GM18873 (cell line): Measurements from ENCODE around the gene TLR3.
"Not testable (repeated sequence)": the region's sequence is repeated elsewhere in the genome, so short reads cannot be mapped to it uniquely, and the experiment has no call there.

ENCODE experiments used
- ATAC-seq: cut with Tn5 transposase; IDR thresholded peaks from one replicate; pipeline ENCODE4 v1.9.1; 2021; ENCODE audit warnings: mild to moderate bottlenecking, moderate library complexity, moderate number of reproducible peaks; ENCODE audit not compliant: unreplicated experiment, low FRiP score

Gene TLR3

DNA sequence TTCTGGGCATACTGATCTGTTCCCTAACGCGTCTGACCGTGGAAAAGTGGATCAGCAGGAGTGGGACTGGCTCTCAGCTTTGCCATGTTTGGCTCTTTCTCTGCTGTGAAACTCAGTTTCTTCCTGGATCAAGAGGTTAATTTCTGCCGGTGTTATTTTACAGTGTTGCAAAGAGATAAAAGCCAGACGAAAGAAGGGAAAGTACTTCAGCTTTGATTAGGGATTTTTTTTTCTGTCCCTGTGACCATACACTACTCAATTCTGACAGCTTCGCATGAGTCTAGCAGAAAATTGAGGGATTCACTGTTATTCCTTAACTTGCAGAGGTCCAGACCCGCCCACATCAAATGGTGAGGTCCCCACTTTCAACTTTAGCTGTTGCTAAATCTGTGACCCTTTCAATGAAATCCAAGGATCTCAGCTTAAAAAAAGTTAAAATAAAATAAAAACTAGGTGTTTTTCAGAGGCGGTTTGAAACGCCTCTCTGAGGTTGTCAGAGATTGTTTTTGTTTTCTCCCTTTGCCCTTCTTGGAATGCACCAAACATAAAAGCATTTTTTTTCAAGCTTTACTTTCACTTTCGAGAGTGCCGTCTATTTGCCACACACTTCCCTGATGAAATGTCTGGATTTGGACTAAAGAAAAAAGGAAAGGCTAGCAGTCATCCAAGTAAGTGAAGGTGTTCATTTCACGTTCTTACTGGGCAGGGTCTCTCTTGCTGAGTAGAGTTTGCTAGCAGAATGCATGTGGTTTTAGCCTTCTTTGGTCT is at the start of gene TLR3:
Gene TLR3, plus strand, starts transcription at position 576 of the 768 bp plus-strand sequence. CDS start 7,464 bp downstream, outside the sequence.
- no peak for ATAC-seq

DNA sequence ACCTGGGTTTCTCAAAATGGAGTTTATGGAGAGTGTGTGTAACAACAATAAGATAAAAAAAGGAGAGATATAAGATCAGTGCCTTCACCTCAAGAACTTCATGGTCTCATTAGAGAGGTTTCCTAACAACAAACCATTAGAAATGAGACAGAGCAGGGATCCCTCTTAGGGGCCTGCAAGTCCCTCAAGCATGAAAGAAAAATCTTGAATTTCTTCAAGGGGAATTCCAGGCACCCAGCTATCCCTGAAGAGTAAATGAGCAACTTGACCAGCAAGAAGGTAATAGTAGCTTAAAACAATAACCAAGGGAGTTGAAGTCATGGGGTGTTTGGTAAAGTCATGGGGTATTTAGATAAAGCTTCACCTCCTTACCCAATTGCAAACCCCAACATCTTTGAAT is 49.7 kb upstream of the TLR3 start:
- no peak for ATAC-seq

DNA sequence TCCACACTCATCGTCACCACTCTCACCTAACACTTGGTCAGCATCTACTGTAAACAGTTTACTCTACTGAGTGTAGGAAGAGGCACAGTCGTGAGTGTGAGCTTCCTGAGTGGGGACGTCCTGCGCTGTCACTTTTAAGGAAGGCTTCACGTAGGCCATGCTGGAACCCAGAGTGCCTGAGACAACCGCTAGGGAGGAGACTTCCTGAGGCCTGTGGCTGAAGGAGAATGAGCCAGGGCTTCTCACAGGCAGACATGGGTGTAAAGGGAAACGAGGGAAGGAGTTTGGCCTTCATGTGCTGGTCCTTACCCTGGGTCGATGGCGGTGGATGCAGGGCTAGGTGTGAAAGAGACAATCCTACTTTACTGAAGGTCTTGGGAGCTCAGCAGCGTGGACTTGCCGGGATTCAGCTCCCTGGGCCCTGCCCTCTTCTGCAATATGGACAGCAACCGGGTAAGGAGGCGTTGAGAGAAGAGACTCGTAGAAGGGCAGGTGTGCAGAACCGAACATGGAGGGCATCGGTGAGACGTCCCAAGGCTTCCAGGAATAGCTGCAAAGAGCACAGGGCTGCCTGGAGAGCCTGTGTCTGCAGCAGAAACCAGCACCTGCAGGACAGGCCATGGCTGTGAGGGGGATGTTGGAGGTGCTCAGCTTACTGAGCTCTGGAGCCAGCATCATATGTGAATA is 48.7 kb upstream of the TLR3 start:
- ATAC-seq, result no peak

DNA sequence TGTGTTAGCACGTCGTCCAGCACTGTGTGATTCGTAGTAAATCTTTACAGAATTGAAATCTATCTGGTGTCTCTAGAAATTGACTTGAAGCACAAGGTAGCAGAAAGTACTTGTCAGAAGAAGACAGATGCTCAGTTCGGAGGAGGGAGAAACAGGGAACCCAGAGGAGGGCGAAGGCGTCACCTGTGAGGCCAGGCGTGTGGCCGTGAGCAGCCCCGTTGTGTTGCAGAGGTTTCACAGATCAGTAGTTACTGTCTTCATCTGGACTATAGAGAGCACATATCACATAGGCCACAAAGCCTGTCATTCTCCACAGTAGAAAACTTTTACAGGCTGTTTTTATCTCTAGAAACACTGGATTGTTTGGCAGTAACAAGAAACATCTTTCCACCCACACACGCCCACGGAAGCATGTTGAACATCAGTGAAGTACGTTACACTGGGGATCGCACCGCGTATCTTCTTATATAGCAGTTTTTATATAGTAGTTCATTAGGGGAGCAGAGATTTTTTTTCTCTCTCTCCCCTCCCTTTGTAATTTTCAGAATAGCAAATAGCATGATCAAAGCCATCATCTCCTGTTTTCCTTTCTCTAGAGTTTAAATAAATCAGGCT is 48.1 kb upstream of the TLR3 start:
- no peak for ATAC-seq

DNA sequence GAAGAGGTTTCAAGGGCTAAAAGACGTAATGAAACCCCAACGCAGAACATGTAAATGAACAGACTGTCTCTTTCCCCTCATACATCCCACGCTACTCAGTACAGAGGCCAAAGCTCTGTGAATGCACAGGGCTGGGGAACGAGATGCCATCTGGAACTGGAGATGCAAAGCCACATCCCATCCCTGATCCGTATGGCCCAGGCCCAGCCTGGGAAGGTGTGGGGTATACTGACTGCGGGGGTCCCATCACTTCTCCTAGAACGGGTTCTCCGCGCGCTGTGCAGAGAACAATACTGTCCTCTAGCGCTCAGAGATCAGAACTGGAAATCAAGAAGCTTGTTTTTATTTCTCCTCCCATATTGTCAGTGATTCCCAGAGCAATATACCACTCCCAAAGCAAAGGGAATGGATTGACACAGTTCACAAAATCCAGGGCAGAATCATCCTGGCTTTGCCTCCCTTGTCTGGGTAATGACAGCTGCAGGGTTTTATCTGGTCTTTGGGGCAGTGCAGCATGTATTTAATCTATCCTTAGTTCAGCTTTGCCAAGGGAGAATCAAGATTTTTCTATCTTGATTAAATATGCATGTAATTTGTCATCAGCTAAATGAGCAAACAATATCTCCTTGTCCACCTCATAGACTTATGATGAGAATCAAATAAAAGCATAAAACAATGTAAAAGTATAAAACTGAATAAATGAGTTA is 47.3 kb upstream of the TLR3 start:
- ATAC-seq, result no peak

DNA sequence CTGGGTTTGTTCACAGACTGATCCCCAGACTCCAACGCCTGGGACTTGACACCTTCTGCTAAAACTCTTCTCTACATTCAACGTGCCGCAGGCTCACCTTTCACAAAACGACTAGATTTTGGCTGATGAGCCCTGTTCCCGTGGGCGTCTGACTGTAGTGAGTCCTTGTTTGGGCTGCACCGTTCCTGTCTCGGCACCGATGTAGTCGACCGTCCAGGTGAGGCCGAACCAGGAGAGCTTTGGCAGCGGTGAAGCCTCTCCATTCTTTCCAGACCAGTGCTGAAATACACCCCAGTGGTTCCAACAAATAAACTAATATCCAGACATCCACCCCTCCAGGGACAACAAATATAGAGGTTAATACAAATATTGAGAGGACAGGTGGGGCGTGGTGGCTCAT is 45.0 kb upstream of the TLR3 start:
- no peak for ATAC-seq

DNA sequence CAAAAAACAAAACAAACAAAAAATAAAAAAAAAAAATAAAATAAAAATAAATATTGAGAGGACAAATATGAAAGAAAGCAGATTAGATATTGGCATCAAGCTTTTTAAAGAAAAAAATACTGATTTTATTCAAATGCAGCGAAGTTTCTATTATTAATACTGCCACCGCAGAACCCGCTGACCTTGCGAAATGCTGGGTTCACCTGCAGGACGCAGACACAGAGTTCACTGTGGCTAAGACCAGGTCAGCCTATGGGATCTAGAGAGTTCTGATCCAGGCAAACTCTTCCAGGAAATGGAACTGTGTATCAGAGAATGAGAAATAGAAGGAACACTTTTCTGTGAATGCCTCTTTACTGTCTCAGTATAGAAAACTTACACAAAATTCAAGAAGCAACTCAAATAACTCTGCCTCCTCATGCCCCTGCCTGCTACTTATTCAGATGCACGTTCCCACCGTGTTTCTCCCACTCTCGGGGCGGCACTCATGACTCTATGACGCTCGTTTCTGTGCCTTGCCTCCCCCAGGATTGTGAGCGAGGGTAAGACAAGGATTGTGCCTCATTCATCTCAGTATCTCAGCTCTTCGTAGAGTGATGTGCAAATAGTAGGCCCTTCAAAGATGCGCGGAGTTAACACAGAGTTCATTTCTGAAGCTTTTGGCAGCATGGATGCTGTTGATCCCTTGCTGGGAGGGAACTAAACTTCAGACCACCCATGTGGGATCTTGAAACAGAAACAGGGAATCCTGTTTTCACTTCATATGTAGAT is 44.1 kb upstream of the TLR3 start:
- no peak for ATAC-seq

DNA sequence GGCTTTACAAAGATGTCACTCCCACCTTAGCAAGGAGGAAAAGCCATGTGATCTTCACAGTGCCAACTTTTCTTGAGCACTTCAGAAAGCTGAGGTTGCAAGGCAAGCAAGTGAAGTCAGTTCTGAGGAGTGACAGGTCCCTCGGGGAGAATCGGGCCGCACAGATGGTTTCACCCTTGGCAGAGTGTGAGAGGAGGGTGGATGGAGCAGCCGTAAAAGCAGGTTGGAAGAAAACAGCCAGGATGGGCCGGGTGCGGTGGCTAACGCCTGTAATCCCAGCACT is 43.6 kb upstream of the TLR3 start:
- ATAC-seq, result no peak

DNA sequence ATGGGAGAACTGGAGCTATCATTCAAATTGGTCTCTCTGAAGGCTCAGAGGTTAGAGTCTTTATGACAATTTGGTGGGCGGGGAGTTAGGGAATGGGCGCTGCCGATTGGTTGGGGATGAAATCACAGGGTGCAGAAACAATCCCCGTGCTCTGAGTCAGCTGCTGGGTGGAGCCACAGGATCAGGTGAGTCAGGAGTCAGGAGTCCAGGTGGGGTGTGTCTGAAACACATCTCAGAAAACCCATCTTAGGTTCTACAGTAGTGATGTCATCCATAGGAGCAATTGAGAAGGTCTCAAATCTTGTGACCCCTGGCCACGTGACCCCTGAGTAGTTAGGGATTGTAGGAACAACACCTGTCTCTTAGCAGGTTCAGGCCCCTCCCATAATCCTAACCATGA is 41.6 kb upstream of the TLR3 start:
- ATAC-seq, result no peak

DNA sequence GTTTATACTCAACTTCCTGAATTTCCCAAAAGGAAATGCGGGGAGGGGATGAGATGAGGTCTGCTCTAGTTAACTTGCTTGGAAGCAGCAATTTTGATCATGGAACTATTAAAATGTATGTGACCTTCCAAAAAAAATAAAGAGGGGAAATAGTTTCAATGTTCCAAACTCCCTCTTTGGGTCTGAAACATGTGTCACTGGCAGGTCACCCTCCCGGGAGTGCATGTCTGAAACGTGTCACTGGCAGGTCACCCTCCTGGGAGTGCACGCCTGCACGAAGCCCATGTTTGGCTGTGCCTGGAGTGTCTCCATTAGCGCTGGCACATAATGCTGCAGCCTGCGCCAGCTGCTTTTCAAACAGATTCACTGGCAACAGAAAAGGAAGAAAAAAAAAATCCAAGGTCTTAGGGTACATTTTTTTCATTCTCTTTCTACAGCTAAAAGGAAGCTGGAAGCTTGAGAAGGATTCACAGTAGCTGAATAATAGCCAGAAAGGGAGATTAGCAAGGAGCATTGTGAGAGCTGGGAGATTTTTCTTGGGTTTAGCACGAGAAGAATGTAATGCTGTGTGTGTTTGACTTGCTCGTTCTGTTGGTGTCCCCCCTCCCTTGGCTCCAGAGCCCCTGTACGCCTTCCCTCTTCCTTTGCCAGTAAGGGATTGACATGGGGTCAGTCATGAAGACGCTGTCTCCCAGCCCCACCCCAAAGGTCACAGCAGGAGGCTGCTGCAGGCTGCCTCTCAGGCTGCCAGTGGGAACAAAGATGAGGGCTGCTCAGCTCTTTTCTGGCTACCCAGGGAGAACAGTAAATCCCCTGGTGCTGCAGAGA is 39.2 kb upstream of the TLR3 start:
- ATAC-seq, result no peak

DNA sequence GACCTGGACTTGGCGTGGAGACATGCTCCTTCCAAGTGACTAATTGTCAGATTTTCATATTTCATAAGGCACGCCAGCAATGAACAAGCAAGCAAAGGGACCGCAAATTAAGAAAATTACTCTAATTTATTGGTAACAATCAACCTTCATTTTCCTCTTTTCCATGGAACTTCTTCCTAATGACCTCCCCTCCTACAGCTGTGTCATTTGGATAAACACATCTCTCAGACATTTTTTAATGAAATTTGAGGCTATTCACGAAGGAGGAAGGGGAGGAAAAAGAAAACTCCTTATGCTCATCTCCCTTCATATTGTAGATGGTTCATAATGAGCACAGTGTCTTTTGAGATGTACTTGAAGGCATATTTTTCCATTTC is 38.6 kb upstream of the TLR3 start:
- ATAC-seq, result no peak

DNA sequence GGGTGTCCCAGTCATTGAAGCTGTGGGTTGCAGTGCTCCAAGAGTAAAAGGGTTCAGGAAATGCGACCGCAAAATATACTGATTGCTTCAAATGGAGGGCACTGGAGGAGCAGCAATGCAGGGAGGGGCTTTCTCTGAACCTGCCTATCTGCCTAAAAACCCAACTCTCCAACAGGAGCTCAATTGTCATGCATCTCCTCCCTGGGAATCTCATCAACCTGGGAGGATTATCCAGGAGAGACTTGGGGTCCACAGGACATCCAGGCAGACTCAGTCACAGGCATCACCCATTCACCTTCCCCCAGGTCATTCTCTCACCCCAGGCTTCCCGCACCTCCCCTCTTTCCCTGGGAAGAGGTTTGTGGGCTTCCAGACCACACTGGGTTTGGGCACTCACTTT is 38.2 kb upstream of the TLR3 start:
- ATAC-seq, result no peak

DNA sequence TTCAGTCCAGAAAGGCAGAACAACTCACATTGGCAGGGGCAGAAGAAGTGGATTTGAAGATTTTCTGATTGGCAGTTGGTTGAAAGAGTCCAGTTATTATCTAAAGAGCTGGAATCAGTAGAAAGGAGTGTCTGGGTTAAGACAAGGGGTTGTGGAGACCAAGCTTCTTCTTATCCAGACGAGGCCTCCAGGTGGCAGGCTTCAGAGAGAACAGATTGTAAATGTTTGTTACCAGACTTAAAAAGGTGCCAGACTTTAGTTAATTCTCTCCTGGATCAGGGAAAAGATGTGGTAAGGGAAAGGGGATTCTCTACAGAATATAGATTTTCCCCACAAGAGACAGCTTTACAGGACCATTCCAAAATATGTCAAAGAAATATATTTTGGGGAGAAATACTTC is 36.7 kb upstream of the TLR3 start:
- no peak for ATAC-seq

DNA sequence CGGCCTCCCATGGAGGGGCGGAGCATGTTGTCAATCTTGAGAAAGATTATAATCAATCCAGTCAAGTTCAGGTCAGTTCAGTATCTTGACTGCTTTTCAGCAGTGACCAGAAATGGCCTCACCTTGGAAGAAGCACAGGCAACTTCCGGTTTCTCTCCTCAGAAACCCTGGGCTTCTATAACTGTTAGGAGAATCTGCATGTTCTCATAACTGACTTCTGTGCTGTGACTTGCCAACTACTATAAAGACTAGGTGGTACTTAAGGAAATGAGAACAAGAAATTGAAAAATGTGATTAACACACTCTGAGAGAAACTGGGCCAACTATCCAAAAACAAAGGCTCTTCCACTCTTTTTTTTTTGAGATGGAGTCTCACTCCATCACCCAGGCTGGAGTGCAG is 35.9 kb upstream of the TLR3 start:
- no peak for ATAC-seq

DNA sequence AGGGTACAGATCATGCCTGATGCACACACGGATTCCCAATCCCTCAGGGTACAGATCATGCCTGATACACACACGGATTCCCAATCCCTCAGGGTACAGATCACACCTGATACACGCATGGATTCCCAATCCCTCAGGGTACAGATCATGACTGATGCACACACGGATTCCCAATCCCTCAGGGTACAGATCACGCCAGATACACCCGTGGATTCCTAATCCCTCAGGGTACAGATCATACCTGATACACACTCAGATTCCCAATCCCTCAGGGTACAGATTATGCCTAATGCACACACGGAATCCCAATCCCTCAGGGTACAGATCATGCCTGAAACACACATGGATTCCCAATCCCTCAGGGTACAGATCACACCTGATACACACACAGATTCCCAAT is 34.3 kb upstream of the TLR3 start:
- ATAC-seq, result not testable (repeated sequence)

DNA sequence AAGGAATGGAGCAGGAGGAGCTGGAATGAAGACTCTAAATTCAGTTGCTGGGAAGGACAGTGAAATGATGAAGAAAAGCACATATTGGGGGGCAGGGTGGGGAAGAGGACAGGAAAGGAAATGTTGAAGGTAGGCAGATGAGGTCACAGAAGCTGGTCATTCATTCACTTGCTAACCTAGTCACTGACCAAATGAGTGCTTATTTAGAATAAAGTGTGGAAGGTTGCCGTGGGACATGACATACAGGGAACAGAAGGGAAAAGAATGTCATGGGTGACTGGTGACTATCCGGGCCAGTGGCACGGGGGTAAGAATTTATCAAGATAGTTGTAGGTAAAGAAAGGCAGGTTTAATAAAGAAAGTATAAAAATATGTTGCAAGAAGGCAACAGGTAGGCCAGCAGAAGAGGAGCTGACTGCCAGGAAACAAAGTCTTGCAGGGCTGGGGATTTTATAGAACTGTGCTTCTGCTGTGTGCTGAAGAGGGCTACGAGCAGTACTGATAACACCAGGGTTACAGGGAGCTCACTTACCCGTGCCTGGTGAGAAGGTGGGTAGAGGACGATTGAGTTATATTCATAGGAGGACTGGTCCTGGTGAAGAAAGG is 31.9 kb upstream of the TLR3 start:
- no peak for ATAC-seq

DNA sequence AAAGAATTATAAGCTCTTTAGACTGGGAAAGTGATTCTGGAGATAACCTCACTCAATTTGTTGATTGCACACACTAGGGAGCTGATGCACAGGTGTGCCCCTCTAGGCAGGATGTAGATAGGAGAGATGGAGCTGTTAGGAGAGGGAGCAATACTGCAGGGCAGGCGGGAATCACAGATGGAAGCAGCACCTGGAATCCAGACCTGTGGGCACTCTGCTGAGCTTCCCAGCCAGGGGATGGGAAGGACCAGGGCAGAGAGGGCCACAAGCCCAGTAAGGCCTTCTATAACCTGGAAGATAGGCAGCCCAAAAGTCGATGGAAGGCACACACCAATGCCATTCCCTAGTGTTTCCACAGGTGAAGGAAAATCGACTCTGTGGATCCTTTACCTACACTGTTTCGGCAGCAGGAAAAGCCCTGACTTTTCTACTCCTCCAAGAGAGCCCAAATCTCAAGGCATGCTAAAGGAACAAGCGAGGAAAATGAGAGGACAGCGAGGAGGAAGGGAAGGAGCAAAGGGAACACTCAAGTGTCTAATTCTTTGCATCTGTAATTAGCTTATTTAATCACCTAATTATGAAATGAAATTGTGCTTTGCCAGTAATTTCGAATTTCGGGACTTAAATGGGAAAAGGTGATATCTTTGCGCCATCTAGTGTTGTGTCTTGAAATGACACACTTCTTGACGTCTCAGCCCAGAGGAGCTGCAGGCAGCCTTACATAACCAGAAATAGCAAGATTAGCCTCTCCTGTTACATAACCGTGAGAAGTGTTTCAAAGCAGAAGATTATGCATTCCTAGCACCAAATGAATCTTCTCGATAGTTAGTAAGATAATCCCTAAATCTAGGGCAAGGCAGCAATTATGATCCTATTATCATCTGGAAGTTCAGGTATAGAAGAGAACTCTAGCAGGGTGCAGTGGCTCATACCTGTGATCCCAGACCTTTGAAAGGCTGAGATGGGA is 31.0 kb upstream of the TLR3 start:
- ATAC-seq, result peak; percentile 52

DNA sequence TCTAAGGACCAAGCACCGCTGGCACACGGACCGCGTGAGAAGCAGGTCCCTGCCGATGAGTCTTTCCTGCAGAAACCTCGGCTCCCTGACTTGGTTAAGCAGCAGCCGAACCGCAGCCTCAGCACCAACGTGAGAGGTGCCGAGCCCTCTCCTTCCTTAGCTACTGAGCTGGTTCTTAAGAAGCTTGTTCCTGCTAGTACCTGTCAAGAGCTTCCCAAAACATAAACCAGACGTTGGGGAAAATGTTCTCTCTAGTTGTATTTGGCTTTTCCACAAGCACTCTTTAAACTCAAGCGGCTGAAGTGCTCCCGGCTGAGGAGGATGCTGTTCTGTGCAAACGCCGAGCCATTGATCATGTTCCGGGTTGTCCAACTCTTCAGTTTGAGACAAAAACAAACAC is 29.3 kb upstream of the TLR3 start:
- ATAC-seq, result no peak
